Glomerular visceral epithelial cell (primary cell): ENCODE results near the gene LMF1.

ENCODE experiments used
- DNase-seq: peaks from one replicate; pipeline ENCODE4 v3.0.0-alpha.2; 2016; ENCODE audit errors: extremely low spot score

Gene LMF1

DNA sequence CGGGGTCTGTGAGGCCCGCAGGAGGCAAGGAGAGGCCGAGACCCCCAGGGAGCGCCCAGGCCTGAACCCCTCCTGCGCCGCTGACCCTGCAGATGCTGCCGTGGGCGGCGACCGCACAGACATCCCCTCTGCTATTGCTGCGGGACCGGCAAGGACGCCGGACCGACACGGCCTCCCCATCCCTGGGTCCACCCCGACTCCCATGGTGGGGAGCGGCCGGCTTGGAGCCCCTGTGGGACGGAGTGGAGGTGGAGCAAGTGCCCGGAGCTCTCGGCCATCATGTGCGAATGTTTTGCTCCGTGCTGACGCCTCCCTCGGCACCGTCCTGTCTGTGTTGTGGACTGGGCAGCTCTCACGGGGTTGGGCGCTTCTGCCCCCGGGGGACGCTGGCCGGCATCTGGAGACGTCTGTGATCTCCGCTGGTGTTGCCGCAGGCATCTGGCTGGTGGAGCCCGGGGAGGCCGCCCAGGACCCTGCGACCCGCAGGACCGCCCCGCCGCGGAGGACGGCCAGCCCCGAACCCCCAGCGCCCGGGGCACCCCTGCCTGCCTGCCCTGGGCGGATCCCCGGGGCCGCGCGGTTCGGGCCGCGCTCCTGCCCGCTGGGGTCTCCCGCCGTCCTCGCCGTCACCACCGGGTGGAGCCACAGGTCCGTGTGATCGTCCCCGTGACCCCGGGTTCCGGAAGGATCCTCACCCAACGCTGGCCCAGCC is 157.4 kb downstream of the LMF1 start:
- DNase-seq = no peak

- no peak for DNase-seq
These were observed 162.7 kb downstream of the LMF1 start for GRCh38 chr16:808085-808386.

DNA sequence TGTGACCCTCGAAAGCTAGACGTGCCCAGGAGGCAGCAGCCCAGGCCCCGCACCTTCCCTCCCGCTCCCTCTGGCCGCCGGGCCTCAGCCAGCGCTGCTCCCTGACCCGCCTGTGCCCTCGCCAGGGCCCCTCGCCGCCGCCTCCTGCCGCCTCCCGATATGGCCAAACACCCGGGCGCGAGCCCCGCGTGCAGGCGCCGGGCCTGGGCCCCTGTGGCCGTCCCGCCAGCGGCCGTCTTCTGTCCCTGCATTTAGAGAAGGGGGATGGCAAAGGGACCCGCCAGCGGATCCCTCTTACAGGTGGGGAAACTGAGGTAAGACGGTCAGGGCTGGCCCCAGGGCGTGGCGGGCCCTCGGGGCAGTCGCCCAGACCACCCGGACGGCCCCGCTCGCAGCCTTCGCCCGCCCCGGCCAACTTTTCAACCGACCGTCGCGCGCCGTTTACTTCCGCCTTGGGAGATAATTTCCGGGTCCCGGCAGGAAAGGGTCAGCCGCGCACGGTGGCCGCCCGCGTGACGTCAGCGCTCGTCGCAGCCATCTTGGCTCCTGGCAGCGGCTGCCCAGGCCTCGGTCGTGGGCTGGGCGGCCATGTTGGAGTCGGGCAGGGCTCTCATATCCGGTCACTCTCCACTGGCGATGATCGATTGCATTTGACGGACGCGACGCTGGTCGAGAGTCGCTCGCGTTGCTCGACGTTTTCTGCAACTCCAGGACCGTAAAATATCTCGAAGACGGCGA is 163.3 kb downstream of the LMF1 start:
- DNase-seq = peak; percentile 83

DNA sequence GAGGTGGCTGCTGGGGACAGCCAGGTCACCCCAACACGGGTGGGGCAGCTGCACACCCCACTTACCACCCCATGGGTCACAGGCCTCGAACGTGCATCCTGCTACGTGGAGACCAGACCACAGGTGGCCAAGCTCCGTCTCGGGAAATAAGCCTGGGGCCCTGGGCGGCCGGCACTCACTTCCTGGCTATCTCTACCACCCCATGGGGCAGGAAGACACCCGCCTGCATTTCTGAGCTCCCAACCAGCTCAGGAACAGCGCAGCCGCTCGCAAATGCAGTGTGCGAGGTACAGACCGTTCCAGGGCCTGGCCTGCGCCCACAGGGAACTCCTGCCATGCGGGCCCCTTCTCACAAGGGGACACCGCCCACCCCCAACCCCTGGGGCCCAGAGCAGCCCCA is 165.3 kb downstream of the LMF1 start:
- DNase-seq = no peak

DNA sequence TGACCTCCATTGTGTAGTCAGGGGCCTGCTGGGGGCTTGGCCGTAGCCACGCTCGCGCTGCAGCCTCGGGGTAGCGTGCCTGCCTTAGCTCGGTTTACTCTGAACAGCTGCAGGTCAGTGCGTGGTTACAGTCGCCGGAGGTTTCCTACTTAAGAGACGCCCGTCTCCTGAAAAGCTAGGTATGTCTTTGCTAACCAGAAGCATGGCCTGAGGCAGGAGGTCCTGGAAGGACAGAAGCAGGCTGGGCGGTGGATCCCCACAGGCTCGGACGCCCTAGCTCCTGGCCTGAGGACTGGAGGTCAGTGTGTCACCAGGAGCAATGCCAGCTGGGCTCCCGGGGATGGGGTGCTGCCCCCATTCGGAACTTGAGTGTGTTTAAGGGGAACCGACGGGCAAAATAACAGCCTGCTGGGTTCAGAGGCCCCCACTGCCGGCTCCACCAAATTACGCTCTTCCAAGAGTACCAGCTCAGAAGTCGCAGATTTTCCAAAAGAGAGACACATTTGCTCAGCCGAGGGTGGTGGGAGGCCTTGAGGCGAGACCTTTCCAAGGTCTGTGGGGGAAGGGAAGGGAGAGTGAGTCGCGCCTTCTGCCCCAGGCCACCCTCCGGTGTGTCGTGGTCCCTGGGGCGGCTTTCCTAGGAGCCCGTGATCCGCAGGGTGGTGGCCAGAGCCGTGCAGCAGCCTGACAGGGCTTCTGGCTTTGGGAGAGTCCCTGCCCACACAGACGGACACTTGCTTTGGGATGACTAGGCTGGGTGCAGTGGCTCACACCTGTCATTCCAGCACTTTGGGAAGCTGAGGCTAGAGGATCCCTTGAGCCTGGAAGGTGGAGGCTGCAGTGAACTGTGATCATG is 166.4 kb downstream of the LMF1 start:
- DNase-seq = no peak

DNA sequence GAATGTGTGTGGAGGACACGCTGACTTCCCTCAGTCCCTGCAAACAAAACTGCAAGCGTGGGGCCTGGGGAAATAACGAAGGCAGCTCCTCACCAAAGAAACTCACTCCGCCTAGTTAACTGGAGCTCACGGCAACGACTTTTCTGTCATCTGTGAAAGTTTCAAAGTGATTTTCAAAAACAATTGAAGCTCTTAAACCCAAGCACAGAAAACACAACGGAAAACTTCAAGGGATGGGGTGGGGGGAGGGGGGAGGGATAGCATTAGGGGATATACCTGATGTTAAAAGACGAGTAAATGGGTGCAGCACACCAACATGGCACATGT is 167.1 kb downstream of the LMF1 start:
- no peak for DNase-seq
